Prostate gland (tissue), 2 donors: ENCODE results near the gene AURKB. TPM values are rescaled to one million over a fixed set of nuclear protein-coding genes. Genes with fewer than 3 reads are reported as not detected.

Experiments used
- DNase-seq: peaks from one replicate; pipeline ENCODE4 v3.0.0-alpha.2; 2019; ENCODE audit warnings: low spot score
- H3K27ac ChIP-seq, 2 donors: fragments of 200-600 bp; sonication (generic); 2 replicates each; pipeline ENCODE4 v1.5.1; 2017 to 2019
- H3K27me3 ChIP-seq: fragments of 200-600 bp; sonication (generic); replicated peaks from 2 replicates; pipeline ENCODE4 v1.5.1; 2019; ENCODE audit not compliant: insufficient read depth
- H3K36me3 ChIP-seq, 2 donors: fragments of 200-600 bp; sonication (generic); 1 replicate in 1 of 2; 2 replicates in 1 of 2; pipeline versions ENCODE4 v1.5.1 to v1.8.1; 2017 to 2019
- H3K4me1 ChIP-seq: fragments of 200-600 bp; sonication (generic); replicated peaks from 2 replicates; pipeline ENCODE4 v1.5.1; 2019
- H3K4me3 ChIP-seq, 2 donors: fragments of 200-600 bp; sonication (generic); 2 replicates each; pipeline ENCODE4 v1.5.1; 2017 to 2019
- H3K9me3 ChIP-seq: fragments of 200-600 bp; sonication (generic); 2 replicates; pipeline ENCODE4 v1.5.1; 2017
- CTCF ChIP-seq, 4 experiments: fragments of 200-600 bp in 2 of 4; fragments of 450-650 bp in 2 of 4; sonication (generic) in 2 of 4; IDR thresholded peaks; 1 replicate in 3 of 4; 2 replicates in 1 of 4; pipeline ENCODE4 v1.5.1; 2016 to 2019; ENCODE audit warnings: antibody characterized with exemption in 4 of 4, mild to moderate bottlenecking in 2 of 4, moderate library complexity in 2 of 4
- POLR2A ChIP-seq: fragments of 450-650 bp; IDR thresholded peaks from one replicate; pipeline ENCODE4 v1.6.1; 2016; ENCODE audit warnings: antibody characterized with exemption, mild to moderate bottlenecking
- POLR2AphosphoS5 ChIP-seq: sonication (generic); formaldehyde crosslinking; IDR thresholded peaks from one replicate; pipeline ENCODE4 v1.6.1; 2017; ENCODE audit warnings: antibody characterized with exemption
- WGBS: methylation state at CpG from one replicate; pipeline ENCODE4 v1.1.5; 2018; 5-methylcytosine and 5-hydroxymethylcytosine counted together
- intact Hi-C: fragments of 100-400 bp; cut with DNase I; formaldehyde crosslinking; loops from one replicate; pipeline ENCODE4 v1.14.2; 2022
- total RNA-seq, 2 donors: library from RNA; depleted of rRNA; stranded (reverse); fragments of >200 nt; gene quantifications; one replicate each; pipeline ENCODE4 v1.1.0, GENCODE V29; 2016

AURKB gene
- total RNA-seq, 2 donors from 2014 or later = 2.1 to 6.6 TPM

GRCh38 chr17:8192070-8192815, 18.1 kb downstream of the AURKB start:
- peak; percentile 57 for TF ChIP-seq POLR2A
- TF ChIP-seq CTCF (IDR thresholded peaks at IDR 0.05) = no peak
- peak; percentile 89 for TF ChIP-seq POLR2AphosphoS5
- Histone ChIP-seq H3K27me3 (no peaks in the 10 kb centered on the region), H3K4me1 (peaks cover 14% of the 10 kb centered on the region), H3K36me3 (no peaks in the 10 kb centered on the region), H3K9me3 (no peaks in the 10 kb centered on the region), H3K4me3 (peak overlapping the region in 1 of 2 donors; percentile 11), H3K27ac (peak overlapping the region; percentile 41 to 67)
- intact Hi-C loops = no loop called here
- peak; percentile 68 for DNase-seq
- 23% methylated on average over 12 of the region's 12 CpGs for WGBS

GRCh38 chr17:8190506-8190905, 19.9 kb downstream of the AURKB start:
- WGBS = 48% methylated on average over 6 of the region's 6 CpGs
- Histone ChIP-seq H3K27ac (peak overlapping the region; percentile 91 to 95), H3K27me3 (no peaks in the 10 kb centered on the region), H3K36me3 (no peaks in the 10 kb centered on the region), H3K4me1 (peaks cover 14% of the 10 kb centered on the region), H3K9me3 (no peaks in the 10 kb centered on the region), H3K4me3 (peak overlapping the region in 1 of 2 donors; percentile 85)
- no peak for TF ChIP-seq CTCF (IDR thresholded peaks at IDR 0.05)
- no peak for TF ChIP-seq POLR2A
- no peak for DNase-seq
- intact Hi-C loops = no loop called here

- H3K9me3 ChIP-seq = no peaks in the 10 kb centered on the region
- WGBS = under 1% methylated on average over 56 of the region's 70 CpGs
- intact Hi-C loops = loop anchor here (5.0 kb wide), 2 partner anchors 68 to 107 kb away; partner anchors contain the start of genes HES7 and SLC25A35
- peaks cover 14% of the 10 kb centered on the region for H3K4me1 ChIP-seq
- H3K4me3 ChIP-seq = peak within 1 kb of the TSS; percentile 85 to 90
- TF ChIP-seq CTCF (IDR thresholded peaks at IDR 0.05) (peak in 1 of 4 experiments; percentile 11), POLR2AphosphoS5 (peak; percentile 98), POLR2A (peak; percentile 84)
- H3K36me3 ChIP-seq = no peaks in the 10 kb centered on the region
- peak within 1 kb of the TSS; percentile 91 to 95 for H3K27ac ChIP-seq
- peak; percentile 99 for DNase-seq
- H3K27me3 ChIP-seq = no peaks in the 10 kb centered on the region
Measured at GRCh38 chr17:8189711-8190477, 20.5 kb downstream of the AURKB start, which contains the start of gene BORCS6. Gene BORCS6, minus strand, starts transcription at chr17:8190180. Its CDS starts 40 bp downstream, at chr17:8190140.

- Histone ChIP-seq H3K27me3 (no peaks in the 10 kb centered on the region), H3K9me3 (no peaks in the 10 kb centered on the region), H3K27ac (peak overlapping the region; percentile 91 to 95), H3K4me1 (peaks cover 14% of the 10 kb centered on the region), H3K4me3 (peak overlapping the region; percentile 85 to 90), H3K36me3 (no peaks in the 10 kb centered on the region)
- DNase-seq = peak; percentile 11
- WGBS = 5% methylated on average over 42 of the region's 67 CpGs
- TF ChIP-seq POLR2A (no peak), POLR2AphosphoS5 (no peak), CTCF (IDR thresholded peaks at IDR 0.05) (no peak)
- intact Hi-C loops = loop anchor here (5.0 kb wide), 2 partner anchors 67 to 108 kb away; partner anchors contain the start of genes HES7 and SLC25A35
Measured at GRCh38 chr17:8189041-8189710, 21.2 kb downstream of the AURKB start.
